MCF 10A (cell line): Measurements from ENCODE around the gene TBXAS1. TPM values are rescaled to one million over a fixed set of nuclear protein-coding genes. Genes with fewer than 3 reads are reported as not detected.

ENCODE experiments used
- BruUV-seq: library from RNA; stranded (reverse); fragments of 400-500 nt; replicated peaks from 2 replicates; lab custom pipeline; 2021; lab: Mats Ljungman, UMichigan
- CTCF ChIA-PET: fragments of 300-600 bp; sonication (Branson Sonifier 250); formaldehyde crosslinking; extraction: SDS; loops from one replicate; lab custom pipeline; 2021; ENCODE audit warnings: antibody characterized with exemption, inconsistent platforms; lab: Yijun Ruan, JAX
- POLR2A ChIA-PET: fragments of 300-600, 350-650 bp; sonication (Branson Sonifier 250); formaldehyde crosslinking; extraction: SDS; loops from one replicate; lab custom pipeline; 2020; ENCODE audit warnings: antibody characterized with exemption, inconsistent platforms; lab: Yijun Ruan, JAX
- DNase-seq: peaks from one replicate; pipeline ENCODE4 v3.0.0-alpha.2; 2018; ENCODE audit not compliant: unreplicated experiment
- H3K27ac Mint-ChIP-seq: one replicate; pipeline ENCODE4 v1.8.0; 2022; ENCODE audit warnings: mild to moderate bottlenecking, low read depth, mixed read lengths; ENCODE audit not compliant: unreplicated experiment
- H3K27me3 Mint-ChIP-seq: one replicate; pipeline ENCODE4 v1.8.0; 2022; ENCODE audit warnings: mixed read lengths; ENCODE audit not compliant: insufficient read depth, unreplicated experiment
- H3K36me3 Mint-ChIP-seq: one replicate; pipeline ENCODE4 v1.8.0; 2022; ENCODE audit warnings: mild to moderate bottlenecking, moderate library complexity, mixed read lengths; ENCODE audit not compliant: insufficient read depth, unreplicated experiment
- H3K4me1 Mint-ChIP-seq: one replicate; pipeline ENCODE4 v1.8.0; 2022; ENCODE audit warnings: mixed read lengths; ENCODE audit not compliant: insufficient read depth, unreplicated experiment
- H3K4me3 Mint-ChIP-seq: one replicate; pipeline ENCODE4 v1.8.0; 2022; ENCODE audit warnings: mild to moderate bottlenecking, moderate library complexity, mixed read lengths; ENCODE audit not compliant: unreplicated experiment
- H3K9me3 Mint-ChIP-seq: one replicate; pipeline ENCODE4 v1.8.0; 2022; ENCODE audit warnings: mixed read lengths; ENCODE audit not compliant: unreplicated experiment
- CTCF ChIP-seq: fragments of 200-600 bp; IDR thresholded peaks from one replicate; pipeline ENCODE4 v1.8.0; 2022; ENCODE audit warnings: antibody characterized with exemption, mild to moderate bottlenecking; ENCODE audit not compliant: unreplicated experiment
- intact Hi-C: fragments of 100-400 bp; cut with micrococcal nuclease; formaldehyde crosslinking; loops from 2 replicates; pipeline ENCODE4 v1.14.1; 2022
- total RNA-seq: library from RNA; stranded (reverse); gene quantifications from 2 replicates; pipeline ENCODE4 v1.2.3, GENCODE V29; 2022

TBXAS1 gene
- total RNA-seq, 1 experiment from 2014 or later = 1.5 TPM

GRCh38 chr7:139844779-139845442, 15.8 kb downstream of the TBXAS1 start:
- POLR2A ChIA-PET = no interaction called here
- intact Hi-C loops = no loop called here

GRCh38 chr7:139845443-139845805, 16.4 kb downstream of the TBXAS1 start:
- Mint-ChIP-seq H3K4me1 (peaks cover 14% of the 10 kb centered on the region), H3K36me3 (no peaks in the 10 kb centered on the region), H3K9me3 (no peaks in the 10 kb centered on the region), H3K27ac (no peak overlapping the region), H3K27me3 (no peaks in the 10 kb centered on the region), H3K4me3 (no peak overlapping the region)
- BruUV-seq = no TSS peak
- TF ChIP-seq CTCF = no peak
- DNase-seq = peak; percentile 73
- intact Hi-C loops = no loop called here
- POLR2A ChIA-PET = no interaction called here
- CTCF ChIA-PET = no interaction called here

More at GRCh38 chr7:139844779-139845442, 15.8 kb downstream of the TBXAS1 start:
- no peak overlapping the region for H3K4me3 Mint-ChIP-seq
- peak overlapping the region; percentile 1 for H3K27ac Mint-ChIP-seq
- no peaks in the 10 kb centered on the region for H3K27me3 Mint-ChIP-seq
- H3K36me3 Mint-ChIP-seq = no peaks in the 10 kb centered on the region
- CTCF ChIA-PET = interaction anchor here (0.7 kb wide), 1 partner anchor 174 kb away, joined by 3 read pairs; no protein-coding TSS in a partner anchor
- no peak for TF ChIP-seq CTCF
- no peaks in the 10 kb centered on the region for H3K9me3 Mint-ChIP-seq
- BruUV-seq = no TSS peak
- peak; percentile 73 for DNase-seq
- H3K4me1 Mint-ChIP-seq = peaks cover 14% of the 10 kb centered on the region

- no peaks in the 10 kb centered on the region for H3K27me3 Mint-ChIP-seq
- no TSS peak for BruUV-seq
Measured at GRCh38 chr7:139846297-139846696, 17.2 kb downstream of the TBXAS1 start.

GRCh38 chr7:139848274-139848673, 19.2 kb downstream of the TBXAS1 start:
- Mint-ChIP-seq H3K27ac (no peak overlapping the region), H3K36me3 (no peaks in the 10 kb centered on the region), H3K9me3 (no peaks in the 10 kb centered on the region), H3K4me1 (peaks cover 20% of the 10 kb centered on the region), H3K4me3 (no peak overlapping the region), H3K27me3 (no peaks in the 10 kb centered on the region)
- no TSS peak for BruUV-seq
- CTCF ChIA-PET = interaction anchor here (0.8 to 1.2 kb wide), 3 partner anchors 16 to 52 kb away, joined by 3 read pairs; no protein-coding TSS in a partner anchor
- intact Hi-C loops = no loop called here
- TF ChIP-seq CTCF = no peak
- POLR2A ChIA-PET = interaction anchor here (0.7 kb wide), 1 partner anchor 17 kb away, joined by 3 read pairs; no protein-coding TSS in a partner anchor
- no peak for DNase-seq

More at GRCh38 chr7:139846297-139846696, 17.2 kb downstream of the TBXAS1 start:
- ChIA-PET POLR2A (no interaction called here), CTCF (no interaction called here)
- H3K4me3 Mint-ChIP-seq = no peak overlapping the region
- H3K36me3 Mint-ChIP-seq = no peaks in the 10 kb centered on the region
- H3K9me3 Mint-ChIP-seq = no peaks in the 10 kb centered on the region
- no peak overlapping the region for H3K27ac Mint-ChIP-seq
- H3K4me1 Mint-ChIP-seq = peaks cover 14% of the 10 kb centered on the region
- DNase-seq = no peak
- intact Hi-C loops = no loop called here
- TF ChIP-seq CTCF = no peak
